Parietal lobe (tissue), 2 donors: ENCODE results near the gene METTL17. TPM values are rescaled to one million over a fixed set of nuclear protein-coding genes. Genes with fewer than 3 reads are reported as not detected.

Experiments used
- small RNA-seq: library from RNA; depleted of rRNA; stranded (forward); fragments of <200 nt; gene quantifications from one replicate; pipeline ENCODE3, GENCODE V24; 2014; ENCODE audit warnings: low replicate concordance
- total RNA-seq: library from RNA; depleted of rRNA; stranded (reverse); fragments of >200 nt; gene quantifications from one replicate; pipeline ENCODE4 v1.2.3, GENCODE V29; 2014

METTL17 gene, protein sequence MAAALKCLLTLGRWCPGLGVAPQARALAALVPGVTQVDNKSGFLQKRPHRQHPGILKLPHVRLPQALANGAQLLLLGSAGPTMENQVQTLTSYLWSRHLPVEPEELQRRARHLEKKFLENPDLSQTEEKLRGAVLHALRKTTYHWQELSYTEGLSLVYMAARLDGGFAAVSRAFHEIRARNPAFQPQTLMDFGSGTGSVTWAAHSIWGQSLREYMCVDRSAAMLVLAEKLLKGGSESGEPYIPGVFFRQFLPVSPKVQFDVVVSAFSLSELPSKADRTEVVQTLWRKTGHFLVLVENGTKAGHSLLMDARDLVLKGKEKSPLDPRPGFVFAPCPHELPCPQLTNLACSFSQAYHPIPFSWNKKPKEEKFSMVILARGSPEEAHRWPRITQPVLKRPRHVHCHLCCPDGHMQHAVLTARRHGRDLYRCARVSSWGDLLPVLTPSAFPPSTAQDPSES
- 47.0 TPM for total RNA-seq

DNA sequence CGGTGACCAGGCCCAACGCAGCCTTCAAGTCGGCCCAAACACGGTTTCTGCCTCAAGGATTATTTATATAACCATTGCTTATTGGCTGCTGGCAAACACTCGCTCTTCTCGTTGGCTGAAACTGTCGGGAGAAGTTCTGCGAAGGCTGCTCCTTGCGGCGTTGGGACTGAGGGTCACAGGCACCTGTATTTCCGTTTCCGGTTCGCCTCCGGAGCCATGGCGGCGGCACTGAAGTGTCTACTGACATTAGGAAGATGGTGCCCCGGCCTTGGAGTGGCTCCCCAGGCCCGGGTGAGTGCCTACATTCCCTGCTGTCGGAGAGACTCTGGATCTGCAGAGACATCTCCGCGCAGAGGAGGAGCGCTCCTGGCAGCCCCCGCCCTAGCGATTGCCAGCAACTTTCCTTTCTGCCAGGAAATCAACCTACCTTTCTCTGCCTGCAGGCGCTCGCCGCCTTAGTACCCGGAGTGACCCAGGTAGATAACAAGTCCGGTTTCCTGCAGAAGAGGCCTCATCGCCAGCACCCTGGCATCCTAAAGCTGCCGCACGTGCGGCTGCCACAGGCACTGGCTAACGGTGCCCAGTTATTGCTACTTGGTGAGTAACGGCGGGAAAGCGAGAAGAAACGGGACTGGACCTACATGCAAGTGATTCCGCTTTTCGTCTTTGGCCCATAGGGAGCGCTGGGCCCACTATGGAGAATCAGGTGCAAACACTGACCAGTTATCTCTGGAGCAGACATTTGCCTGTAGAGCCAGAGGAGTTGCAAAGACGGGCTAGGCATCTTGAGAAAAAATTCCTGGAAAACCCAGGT lies at the start of gene METTL17:
Gene METTL17, plus strand, starts transcription at position 194 of the 814 bp plus-strand sequence. Its CDS starts 23 bp downstream, at position 217.

DNA sequence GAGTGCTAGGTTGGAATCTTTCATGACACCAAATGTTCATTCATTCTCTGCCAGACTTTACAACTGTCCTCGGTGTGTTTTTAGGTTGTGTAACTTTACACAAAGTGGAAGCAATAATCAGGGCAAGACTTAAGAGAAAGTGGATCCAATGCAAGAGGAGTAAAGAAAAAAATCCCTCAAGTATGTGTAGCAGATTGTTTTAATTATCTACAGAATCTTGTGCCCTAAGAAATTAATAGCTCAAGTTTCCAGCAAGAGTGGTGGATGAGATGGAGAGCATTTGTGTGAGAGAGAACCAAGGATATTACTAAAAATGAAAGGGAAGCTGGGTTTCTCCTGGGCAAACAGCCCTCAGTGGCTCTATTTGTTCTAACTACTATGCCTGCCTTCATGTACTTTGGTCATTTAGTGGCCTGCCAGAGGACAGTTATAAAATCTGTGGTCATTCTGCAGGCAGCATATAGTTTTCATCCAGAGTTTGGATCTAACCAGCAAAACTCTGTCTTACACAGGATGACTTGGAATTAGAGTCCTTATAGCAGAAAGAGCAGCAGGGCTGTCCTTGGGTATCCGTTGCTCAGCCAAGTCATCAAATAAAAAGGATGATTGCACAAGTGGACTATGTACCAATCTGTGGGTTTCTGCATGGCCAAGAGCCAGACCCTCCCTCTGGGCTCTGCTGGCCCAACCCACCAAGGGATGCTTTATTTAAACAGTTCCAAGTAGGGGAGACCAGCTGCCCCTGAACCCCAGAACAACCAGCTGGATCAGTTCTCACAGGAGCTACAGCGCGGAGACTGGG lies 34.8 kb upstream of the METTL17 start, which contains the start of gene RNASE2:
Gene RNASE2, plus strand, starts transcription at position 752 of the 802 bp plus-strand sequence. CDS start 285 bp downstream, outside the sequence.

DNA sequence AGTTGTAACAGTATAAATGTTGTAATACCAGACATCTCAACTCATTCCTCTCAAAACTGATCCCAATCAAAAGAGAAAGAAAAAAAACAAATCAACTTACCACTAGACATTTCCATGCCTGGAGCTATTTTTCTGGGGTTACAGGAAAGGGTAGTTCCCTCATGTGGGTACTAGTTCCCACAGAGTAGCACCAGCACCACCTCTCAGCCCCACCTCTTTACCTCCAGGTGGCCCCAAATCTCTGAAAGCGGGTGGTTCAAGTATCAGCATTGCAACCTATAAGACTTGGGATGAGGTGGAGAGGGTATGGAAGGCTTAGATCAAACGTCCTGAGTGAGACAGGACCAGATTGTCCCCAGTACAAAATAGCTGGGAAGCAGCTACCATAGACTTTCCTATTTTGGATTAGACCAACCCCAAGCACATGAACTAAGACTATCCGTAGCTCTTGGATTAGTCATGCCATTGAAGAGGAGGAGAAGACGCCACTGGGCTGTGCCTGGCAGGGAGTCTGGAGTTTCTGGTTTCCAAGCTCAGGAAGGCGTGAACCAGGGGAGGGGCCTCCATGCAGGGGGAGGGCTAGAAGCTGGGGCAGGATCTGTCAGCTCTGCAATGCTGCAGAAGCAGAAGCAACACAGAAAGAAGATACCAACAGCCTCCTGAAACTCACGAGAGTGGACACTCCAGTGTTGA lies 9.0 kb downstream of the METTL17 start, which contains the start of gene SLC39A2:
Gene SLC39A2, plus strand, starts transcription at position 620 of the 693 bp plus-strand sequence. CDS start 154 bp downstream, outside the sequence.

DNA sequence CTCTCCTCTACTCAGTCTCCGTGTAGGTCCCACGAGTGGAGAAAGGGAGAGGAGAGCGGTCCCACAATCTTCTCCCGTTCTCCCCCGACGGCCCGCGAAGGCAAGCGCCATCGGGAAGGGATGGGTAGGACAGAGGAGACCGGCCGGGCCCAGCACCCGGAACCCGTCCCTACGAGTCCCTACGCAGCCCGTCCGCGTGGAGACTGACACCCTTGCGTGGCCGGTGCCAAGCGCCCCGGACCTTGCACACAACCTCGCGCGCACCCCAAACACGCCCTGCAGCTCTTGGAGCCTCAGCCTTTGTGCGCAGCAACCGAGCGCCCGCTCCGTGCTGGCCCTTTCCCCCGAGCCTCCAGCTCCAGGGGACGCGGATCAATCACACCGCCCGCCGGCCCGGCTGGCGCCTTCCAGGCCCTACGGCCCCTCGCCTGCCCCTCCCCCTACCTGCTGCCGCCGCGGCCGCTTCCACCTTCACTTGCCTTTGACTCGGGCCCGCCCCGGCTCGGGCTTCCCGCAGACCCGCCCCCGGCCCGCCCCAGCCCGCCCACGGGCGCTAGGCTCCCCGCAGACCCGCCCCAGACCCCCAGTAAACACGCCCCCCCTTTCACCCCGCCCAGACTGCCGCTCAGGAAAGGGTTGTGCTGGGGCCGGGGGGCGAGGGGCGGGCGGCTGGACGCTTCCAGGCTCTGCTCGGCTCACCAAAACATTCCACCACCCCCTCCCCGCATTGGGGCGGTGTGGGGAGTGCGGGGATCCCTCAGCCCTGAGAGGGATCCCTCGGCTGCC lies 35.0 kb downstream of the METTL17 start, which contains the start of gene NDRG2:
Gene NDRG2, minus strand, starts transcription at position 477 of the 786 bp plus-strand sequence. CDS start 1,746 bp downstream, outside the sequence.

DNA sequence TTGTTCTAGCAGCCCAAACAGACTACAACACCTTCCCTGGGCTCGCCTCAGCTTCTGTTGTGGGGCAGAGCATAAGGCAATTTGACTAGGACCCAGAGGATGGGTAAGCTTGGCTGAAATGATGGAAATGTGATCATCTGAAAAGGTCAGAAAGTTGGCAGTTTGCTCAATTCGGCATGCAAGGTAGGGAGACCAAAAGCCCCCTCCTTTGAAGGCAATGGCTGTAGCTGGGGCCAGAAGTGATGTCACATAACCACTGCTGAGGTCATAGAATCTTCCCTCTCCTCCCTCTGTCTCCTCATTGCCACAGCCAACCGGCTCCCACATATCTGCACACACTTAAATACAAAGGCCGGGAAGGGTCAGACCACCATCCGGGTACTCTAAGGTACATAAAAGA lies 40.1 kb downstream of the METTL17 start, which contains the start of gene TPPP2:
Gene TPPP2, plus strand, starts transcription at position 301 of the 400 bp plus-strand sequence. CDS start 365 bp downstream, outside the sequence.

DNA sequence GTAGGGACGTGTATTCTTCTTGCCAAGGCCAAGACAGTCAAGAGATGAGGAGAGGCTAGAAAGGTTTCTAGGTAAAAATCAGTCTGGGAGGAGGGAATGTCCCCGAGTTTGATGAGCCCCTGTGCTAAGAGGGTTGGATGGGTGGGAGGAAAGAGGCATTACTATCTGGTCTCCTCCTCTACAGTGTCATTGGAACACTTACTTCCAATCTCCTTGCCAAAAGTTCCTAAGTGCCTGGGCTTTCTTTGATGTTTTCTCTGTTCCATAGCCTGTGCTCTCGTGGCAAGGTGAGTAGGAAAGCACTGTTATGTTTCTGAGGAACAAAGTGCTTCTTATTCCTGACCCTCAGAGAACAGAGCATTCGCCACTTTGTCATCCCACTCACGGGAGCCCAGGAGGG lies 44.9 kb downstream of the METTL17 start, which contains the start of gene RNASE13:
Gene RNASE13, minus strand, starts transcription at position 101 of the 400 bp plus-strand sequence. CDS start 519 bp downstream, outside the sequence.

DNA sequence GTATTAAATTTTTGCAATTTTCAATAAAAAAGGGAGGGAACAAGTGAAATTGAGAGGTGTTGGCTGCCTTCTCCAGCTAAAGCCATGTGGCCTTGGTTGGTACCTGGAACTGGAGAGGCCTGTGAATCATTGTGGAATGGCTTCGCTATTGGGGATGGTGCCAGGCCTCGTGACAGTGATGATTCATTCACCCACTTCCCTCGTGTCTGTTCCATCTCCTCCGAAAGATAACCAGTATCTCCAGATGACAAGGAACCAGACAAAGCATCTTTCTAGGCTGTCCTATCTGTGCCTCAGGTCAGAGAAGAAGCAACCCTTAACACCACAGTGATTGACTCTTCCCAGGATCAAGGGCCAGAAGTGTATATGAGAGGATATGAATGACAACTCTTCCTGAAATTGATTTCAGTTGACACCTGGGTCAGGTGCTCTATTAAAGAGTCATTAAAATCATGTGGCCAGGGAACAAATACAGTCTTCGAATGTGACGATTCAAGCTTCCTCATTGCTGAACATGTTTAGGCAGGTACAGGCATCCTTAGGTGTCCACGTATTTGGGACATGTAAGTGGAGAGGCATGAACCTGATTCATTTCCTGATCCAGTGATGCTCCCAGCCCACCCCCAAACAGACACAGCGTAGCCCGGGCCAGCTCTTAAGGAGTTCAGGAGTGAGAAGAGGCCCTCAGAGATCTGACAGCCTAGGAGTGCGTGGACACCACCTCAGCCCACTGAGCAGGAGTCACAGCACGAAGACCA lies 52.1 kb downstream of the METTL17 start, which contains the start of gene RNASE7:
Gene RNASE7, plus strand, starts transcription at position 687 of the 758 bp plus-strand sequence. CDS start 631 bp downstream, outside the sequence.

Small RNA genes lying within 50 kb of the gene (small RNA-seq; reads per million reads assigned to genes)
- gene RN7SL189P, result not detected

Other genes starting within 250 kb of the METTL17 start
- gene EDDM3A, start 244.1 kb upstream of the METTL17 start, total RNA-seq, result not detected
- not detected for gene EDDM3B, start 221.6 kb upstream of the METTL17 start, total RNA-seq
- not detected for gene RNASE6, start 208.7 kb upstream of the METTL17 start, total RNA-seq
- 7.8 TPM for gene RNASE1, start 187.1 kb upstream of the METTL17 start, total RNA-seq
- gene RNASE3, start 98.6 kb upstream of the METTL17 start, total RNA-seq, result not detected
- gene RNASE2, start 34.5 kb upstream of the METTL17 start, total RNA-seq, result not detected
- not detected for gene SLC39A2, start 9.3 kb downstream of the METTL17 start, total RNA-seq
- 105 TPM for gene NDRG2, start 35.1 kb downstream of the METTL17 start, total RNA-seq
- not detected for gene TPPP2, start 40.2 kb downstream of the METTL17 start, total RNA-seq
- not detected for gene RNASE13, start 44.8 kb downstream of the METTL17 start, total RNA-seq
- not detected for gene RNASE7, start 52.4 kb downstream of the METTL17 start, total RNA-seq
- gene RNASE8, start 67.8 kb downstream of the METTL17 start, total RNA-seq, result not detected
- gene ARHGEF40, start 80.3 kb downstream of the METTL17 start, total RNA-seq, result 20.7 TPM
- gene ZNF219, start 108.7 kb downstream of the METTL17 start, total RNA-seq, result 11.9 TPM
- gene TMEM253, start 111.1 kb downstream of the METTL17 start, total RNA-seq, result not detected
- gene OR5AU1, start 166.1 kb downstream of the METTL17 start, total RNA-seq, result not detected